Activated CD4-positive, alpha-beta T cell treated with anti-CD3 and anti-CD28 coated beads, Interleukin-2, amount 50 U/mL, for 24 hours (primary cell): ENCODE measurements around the gene AFTPH.

Experiments
- DNase-seq, 2 donors: peaks; one replicate each; pipeline ENCODE4 v3.0.0-alpha.2; 2020; ENCODE audit warnings: low read depth in 1 of 2, low spot score in 1 of 2

AFTPH gene

GRCh38 chr2:64609942-64610281, 85.8 kb downstream of the AFTPH start:
- DNase-seq, result no peak

GRCh38 chr2:64610316-64610855, 86.3 kb downstream of the AFTPH start:
- no peak for DNase-seq

- no peak for DNase-seq
Observed at GRCh38 chr2:64612575-64613195, 88.6 kb downstream of the AFTPH start.

- DNase-seq, result no peak
Observed at GRCh38 chr2:64613276-64613675, 89.1 kb downstream of the AFTPH start.

- DNase-seq, result no peak
Observed at GRCh38 chr2:64615192-64615763, 91.2 kb downstream of the AFTPH start.

- no peak for DNase-seq
Observed at GRCh38 chr2:64615844-64616536, 91.9 kb downstream of the AFTPH start.

- no peak for DNase-seq
Observed at GRCh38 chr2:64617631-64618151, 93.6 kb downstream of the AFTPH start.

GRCh38 chr2:64620661-64621060, 96.5 kb downstream of the AFTPH start:
- no peak for DNase-seq

GRCh38 chr2:64622443-64623241, 98.5 kb downstream of the AFTPH start:
- DNase-seq, result no peak

- DNase-seq, result no peak
Observed at GRCh38 chr2:64623242-64623850, 99.2 kb downstream of the AFTPH start.

GRCh38 chr2:64624108-64624610, 100.0 kb downstream of the AFTPH start:
- DNase-seq, result no peak

- no peak for DNase-seq
Observed at GRCh38 chr2:64624862-64625261, 100.7 kb downstream of the AFTPH start.

GRCh38 chr2:64625299-64626145, 101.4 kb downstream of the AFTPH start:
- DNase-seq, result no peak

- DNase-seq, result no peak
Observed at GRCh38 chr2:64626146-64626809, 102.2 kb downstream of the AFTPH start.

- no peak for DNase-seq
Observed at GRCh38 chr2:64626963-64627760, 103.0 kb downstream of the AFTPH start.

GRCh38 chr2:64627860-64628841, 104.0 kb downstream of the AFTPH start:
- DNase-seq, result no peak

- no peak for DNase-seq
Observed at GRCh38 chr2:64629329-64629781, 105.2 kb downstream of the AFTPH start.
